CD14-positive monocyte (primary cell): ENCODE results near the gene NLGN1. TPM values are rescaled to one million over a fixed set of nuclear protein-coding genes. Genes with fewer than 3 reads are reported as not detected.

Experiments used
- DNase-seq, 3 donors: peaks; one replicate each; pipeline ENCODE4 v3.0.0-alpha.2; 2011 to 2022
- H2AFZ ChIP-seq: 2 replicates; pipeline ENCODE4 v1.6.0; 2012; ENCODE audit warnings: mild to moderate bottlenecking, low read depth, low read length, inconsistent platforms; ENCODE audit not compliant: insufficient read depth, poor library complexity, severe bottlenecking
- H3K27ac ChIP-seq, 2 donors: 1 replicate in 1 of 2; 2 replicates in 1 of 2; pipeline ENCODE4 v1.5.1; 2012 to 2013; ENCODE audit warnings: low read length in 2 of 2, control low read depth in 1 of 2, inconsistent platforms in 1 of 2, low read depth in 1 of 2, mild to moderate bottlenecking in 1 of 2
- H3K27me3 ChIP-seq, 2 donors: one replicate each; pipeline versions ENCODE4 v1.6.0 to v1.6.1; 2011 to 2013; ENCODE audit warnings: low read length in 2 of 2; ENCODE audit not compliant: control insufficient read depth in 2 of 2, insufficient read depth in 2 of 2
- H3K36me3 ChIP-seq, 2 donors: replicated peaks in 1 of 2; 1 replicate in 1 of 2; 2 replicates in 1 of 2; pipeline versions ENCODE4 v1.5.1 to v1.6.1; 2012 to 2013; ENCODE audit warnings: low read length in 2 of 2, control low read depth in 1 of 2, inconsistent platforms in 1 of 2, mild to moderate bottlenecking in 1 of 2; ENCODE audit not compliant: insufficient read depth in 2 of 2, control insufficient read depth in 1 of 2
- H3K4me1 ChIP-seq, 2 donors: 1 replicate in 1 of 2; 2 replicates in 1 of 2; pipeline versions ENCODE4 v1.5.1 to v1.6.1; 2012 to 2013; ENCODE audit warnings: low read length in 2 of 2, control low read depth in 1 of 2, inconsistent platforms in 1 of 2, mild to moderate bottlenecking in 1 of 2, moderate library complexity in 1 of 2; ENCODE audit not compliant: insufficient read depth in 2 of 2, control insufficient read depth in 1 of 2
- H3K4me2 ChIP-seq: replicated peaks from 2 replicates; pipeline ENCODE3; 2012; ENCODE audit warnings: low read length, moderate library complexity, mild to moderate bottlenecking; ENCODE audit not compliant: poor library complexity, severe bottlenecking; ENCODE audit errors: extremely low read depth
- H3K4me3 ChIP-seq, 3 experiments: fragments of 200-600 bp in 1 of 3; sonication (generic) in 1 of 3; replicated peaks in 1 of 3; 1 replicate in 2 of 3; 2 replicates in 1 of 3; pipeline ENCODE4 v1.5.1; 2011 to 2013; ENCODE audit warnings: low read length in 3 of 3, mild to moderate bottlenecking in 3 of 3, control low read depth in 2 of 3, low read depth in 2 of 3, inconsistent platforms in 1 of 3, moderate library complexity in 1 of 3
- H3K79me2 ChIP-seq: 2 replicates; pipeline ENCODE4 v1.6.0; 2012; ENCODE audit warnings: mild to moderate bottlenecking, control low read depth, inconsistent platforms, low read length, moderate library complexity; ENCODE audit not compliant: insufficient read depth
- H3K9ac ChIP-seq: 2 replicates; pipeline ENCODE4 v1.6.0; 2017; ENCODE audit warnings: low read length, mild to moderate bottlenecking; ENCODE audit not compliant: insufficient read depth, poor library complexity, severe bottlenecking
- H3K9me3 ChIP-seq, 2 donors: replicated peaks in 1 of 2; 1 replicate in 1 of 2; 2 replicates in 1 of 2; pipeline versions ENCODE4 v1.5.1 to v1.6.1; 2012 to 2013; ENCODE audit warnings: low read length in 2 of 2, control low read depth in 1 of 2; ENCODE audit not compliant: control insufficient read depth in 1 of 2, insufficient read depth in 1 of 2
- H4K20me1 ChIP-seq: 2 replicates; pipeline ENCODE4 v1.6.0; 2012; ENCODE audit warnings: mild to moderate bottlenecking, low read length, control low read depth, moderate library complexity; ENCODE audit not compliant: insufficient read depth
- H3K27ac Mint-ChIP-seq, 7 donors: one replicate each; pipeline ENCODE4 v1.8.0; 2020; ENCODE audit warnings: mild to moderate bottlenecking in 7 of 7, mixed read lengths in 7 of 7, moderate library complexity in 6 of 7, inconsistent platforms in 2 of 7
- H3K27me3 Mint-ChIP-seq, 3 donors: one replicate each; pipeline ENCODE4 v1.8.0; 2021 to 2022; ENCODE audit warnings: low read depth in 3 of 3, mild to moderate bottlenecking in 3 of 3, mixed read lengths in 3 of 3, moderate library complexity in 3 of 3, inconsistent platforms in 1 of 3
- H3K36me3 Mint-ChIP-seq, 2 donors: one replicate each; pipeline ENCODE4 v1.8.0; 2020; ENCODE audit warnings: mixed read lengths in 2 of 2, inconsistent platforms in 1 of 2, mild to moderate bottlenecking in 1 of 2
- H3K4me1 Mint-ChIP-seq: one replicate; pipeline ENCODE4 v1.8.0; 2020; ENCODE audit warnings: mild to moderate bottlenecking, mixed read lengths
- H3K4me3 Mint-ChIP-seq, 2 donors: one replicate each; pipeline ENCODE4 v1.8.0; 2020; ENCODE audit warnings: mild to moderate bottlenecking in 2 of 2, mixed read lengths in 2 of 2, moderate library complexity in 1 of 2
- H3K9me3 Mint-ChIP-seq, 7 donors: one replicate each; pipeline ENCODE4 v1.8.0; 2020 to 2022; ENCODE audit warnings: mixed read lengths in 7 of 7, mild to moderate bottlenecking in 6 of 7, moderate library complexity in 6 of 7, inconsistent platforms in 2 of 7
- CTCF ChIP-seq: fragments of 200-600 bp; IDR thresholded peaks from one replicate; pipeline ENCODE4 v1.8.0; 2022; ENCODE audit warnings: antibody characterized with exemption, mild to moderate bottlenecking
- WGBS: methylation state at CpG from one replicate; pipeline ENCODE4 v1.1.5; 2013; ENCODE audit warnings: missing lambda C conversion rate; ENCODE audit not compliant: insufficient coverage; 5-methylcytosine and 5-hydroxymethylcytosine counted together
- intact Hi-C, 2 donors: fragments of 100-400 bp; cut with micrococcal nuclease; formaldehyde crosslinking; loops; one replicate each; pipeline versions ENCODE4 v1.15.0 to v1.15.1; 2023
- polyA plus RNA-seq, 3 donors: library from polyadenylated mRNA; depleted of rRNA in 1 of 3; unstranded in 2 of 3; stranded (reverse) in 1 of 3; fragments of 300-500 nt in 2 of 3; fragments of >200 nt in 1 of 3; fragmentation: Illumina TruSeq in 2 of 3; gene quantifications; 1 replicate in 2 of 3; 2 replicates in 1 of 3; pipeline ENCODE4 v1.2.3, GENCODE V29; 2012 to 2021

The NLGN1 gene
- polyA plus RNA-seq, 3 donors: not detected

GRCh38 chr3:174120997-174121396 is 723.5 kb downstream of the NLGN1 start:
- no peaks in the 10 kb centered on the region for H3K9me3 ChIP-seq
- no peaks in the 10 kb centered on the region for H3K27me3 ChIP-seq
- no peak overlapping the region for H3K4me3 Mint-ChIP-seq
- no peak overlapping the region for H3K27ac Mint-ChIP-seq
- H3K4me1 ChIP-seq: no peaks in the 10 kb centered on the region
- no peak for DNase-seq
- H3K36me3 Mint-ChIP-seq: no peaks in the 10 kb centered on the region
- H3K27me3 Mint-ChIP-seq: no peaks in the 10 kb centered on the region
- H3K4me3 ChIP-seq: no peak overlapping the region
- intact Hi-C loops: no loop called here
- H3K4me1 Mint-ChIP-seq: no peaks in the 10 kb centered on the region
- no peak overlapping the region for H2AFZ ChIP-seq
- H3K4me2 ChIP-seq: no peak overlapping the region
- H3K36me3 ChIP-seq: no peaks in the 10 kb centered on the region
- no peak for TF ChIP-seq CTCF
- no peaks in the 10 kb centered on the region for H4K20me1 ChIP-seq
- no peak overlapping the region for H3K9ac ChIP-seq
- H3K79me2 ChIP-seq: no peaks in the 10 kb centered on the region
- H3K27ac ChIP-seq: no peak overlapping the region
- H3K9me3 Mint-ChIP-seq: peaks cover 0 to 8% (median 0%) of the 10 kb centered on the region in 7 donors

- Mint-ChIP-seq H3K27ac (no peak overlapping the region), H3K4me3 (no peak overlapping the region), H3K27me3 (no peaks in the 10 kb centered on the region), H3K4me1 (no peaks in the 10 kb centered on the region), H3K9me3 (peaks cover 0 to under 1% (median 0%) of the 10 kb centered on the region in 7 donors), H3K36me3 (no peaks in the 10 kb centered on the region)
- H3K4me3 ChIP-seq: no peak overlapping the region
- H3K27me3 ChIP-seq: no peaks in the 10 kb centered on the region
- no peak overlapping the region for H3K27ac ChIP-seq
- H3K36me3 ChIP-seq: no peaks in the 10 kb centered on the region
- no peak overlapping the region for H3K4me2 ChIP-seq
- no CpG with 5 or more reads among the region's 2 CpGs for WGBS
- no peaks in the 10 kb centered on the region for H3K4me1 ChIP-seq
- no peak for TF ChIP-seq CTCF
- intact Hi-C loops: no loop called here
- no peak for DNase-seq
- no peaks in the 10 kb centered on the region for H3K79me2 ChIP-seq
- H2AFZ ChIP-seq: no peak overlapping the region
- H4K20me1 ChIP-seq: no peaks in the 10 kb centered on the region
- no peak overlapping the region for H3K9ac ChIP-seq
- H3K9me3 ChIP-seq: no peaks in the 10 kb centered on the region
Measured at GRCh38 chr3:174122411-174122810, 724.9 kb downstream of the NLGN1 start.
